Ammon's horn (tissue), 1 donor: Measurements from ENCODE around the gene ADAP1.
"Not testable (repeated sequence)": the region's sequence is repeated elsewhere in the genome, so short reads cannot be mapped to it uniquely, and the experiment has no call there.

Experiments used
- DNase-seq: peaks from one replicate; pipeline ENCODE4 v3.0.0-alpha.2; 2016; ENCODE audit warnings: low spot score

ADAP1 gene

GRCh38 chr7:938546-939185 lies 15.8 kb downstream of the ADAP1 start:
- no peak for DNase-seq

GRCh38 chr7:937856-938484 lies 16.5 kb downstream of the ADAP1 start:
- DNase-seq = no peak

- no peak for DNase-seq
Observed at GRCh38 chr7:936386-937054, 18.0 kb downstream of the ADAP1 start.

- DNase-seq = no peak
Observed at GRCh38 chr7:935874-936385, 18.6 kb downstream of the ADAP1 start.

- DNase-seq = no peak
Observed at GRCh38 chr7:935164-935873, 19.2 kb downstream of the ADAP1 start.

GRCh38 chr7:934469-935163 lies 19.9 kb downstream of the ADAP1 start:
- no peak for DNase-seq

GRCh38 chr7:932651-932975 lies 21.9 kb downstream of the ADAP1 start:
- no peak for DNase-seq

GRCh38 chr7:931871-932650 lies 22.4 kb downstream of the ADAP1 start:
- no peak for DNase-seq

- DNase-seq = no peak
Observed at GRCh38 chr7:930975-931758, 23.3 kb downstream of the ADAP1 start.

- DNase-seq = peak; percentile 87
Observed at GRCh38 chr7:929311-929711, 25.2 kb downstream of the ADAP1 start.

GRCh38 chr7:927031-927671 lies 27.3 kb downstream of the ADAP1 start:
- DNase-seq = peak; percentile 88

- peak; percentile 81 for DNase-seq
Observed at GRCh38 chr7:926061-927030, 28.1 kb downstream of the ADAP1 start.

GRCh38 chr7:925601-926000 lies 28.9 kb downstream of the ADAP1 start:
- no peak for DNase-seq

- DNase-seq = no peak
Observed at GRCh38 chr7:924541-925231, 29.8 kb downstream of the ADAP1 start.

- DNase-seq = not testable (repeated sequence)
Observed at GRCh38 chr7:924042-924441, 30.4 kb downstream of the ADAP1 start.

- DNase-seq = peak; percentile 58
Observed at GRCh38 chr7:923108-924041, 31.1 kb downstream of the ADAP1 start.
